A673 (cell line): Measurements from ENCODE around the gene AVPR2. TPM values are rescaled to one million over a fixed set of nuclear protein-coding genes. Genes with fewer than 3 reads are reported as not detected.

Experiments used
- BruUV-seq: library from RNA; stranded (reverse); fragments of 400-500 nt; replicated peaks from 2 replicates; lab custom pipeline; 2021; lab: Mats Ljungman, UMichigan
- CTCF ChIA-PET: fragments of 300-600 bp; sonication (Branson Sonifier 250); formaldehyde crosslinking; loops from one replicate; lab custom pipeline; 2022; ENCODE audit warnings: antibody characterized with exemption; lab: Charles Lee
- POLR2A ChIA-PET: fragments of 300-600 bp; sonication (Branson Sonifier 250); formaldehyde crosslinking; loops from one replicate; lab custom pipeline; 2022; ENCODE audit warnings: antibody characterized with exemption; ENCODE audit not compliant: low non-redundant PET; lab: Charles Lee
- DNase-seq: peaks from one replicate; pipeline ENCODE4 v3.0.0-alpha.2; 2015; ENCODE audit warnings: low spot score
- H3K27ac ChIP-seq: fragments of 200-600 bp; sonication (generic); 2 replicates; pipeline ENCODE4 v1.5.1; 2016; ENCODE audit warnings: mixed run types, low read depth, mild to moderate bottlenecking, mixed read lengths, antibody characterized with exemption, low read length; ENCODE audit not compliant: poor library complexity, severe bottlenecking
- H3K27me3 ChIP-seq: fragments of 200-600 bp; sonication (generic); replicated peaks from 2 replicates; pipeline ENCODE4 v1.6.1; 2017; ENCODE audit warnings: mixed run types, low read depth, mild to moderate bottlenecking, mixed read lengths, antibody characterized with exemption, low read length; ENCODE audit not compliant: insufficient read depth, poor library complexity
- H3K36me3 ChIP-seq: fragments of 200-600 bp; sonication (generic); 2 replicates; pipeline ENCODE4 v1.6.1; 2016; ENCODE audit warnings: mixed run types, mild to moderate bottlenecking, mixed read lengths, antibody characterized with exemption, low read length; ENCODE audit not compliant: insufficient read depth, poor library complexity, severe bottlenecking
- H3K4me1 ChIP-seq: fragments of 200-600 bp; sonication (generic); 2 replicates; pipeline ENCODE4 v1.6.1; 2017; ENCODE audit warnings: mixed run types, mild to moderate bottlenecking, mixed read lengths, antibody characterized with exemption, low read length; ENCODE audit not compliant: insufficient read depth, poor library complexity, severe bottlenecking
- H3K4me3 ChIP-seq: fragments of 200-600 bp; sonication (generic); 2 replicates; pipeline ENCODE4 v1.5.1; 2016; ENCODE audit warnings: low read depth, mixed run types, mild to moderate bottlenecking, mixed read lengths, low read length; ENCODE audit not compliant: poor library complexity, severe bottlenecking
- H3K9me3 ChIP-seq: fragments of 200-600 bp; sonication (generic); 2 replicates; pipeline ENCODE4 v1.6.1; 2016; ENCODE audit warnings: mixed run types, low read depth, mild to moderate bottlenecking, mixed read lengths, antibody characterized with exemption, low read length; ENCODE audit not compliant: poor library complexity, severe bottlenecking
- EZH2 ChIP-seq: fragments of 200-600 bp; sonication (generic); IDR thresholded peaks from 2 replicates; pipeline ENCODE4 v1.6.1; 2017; ENCODE audit warnings: borderline replicate concordance, low read depth, mild to moderate bottlenecking, mixed read lengths, antibody characterized with exemption, low read length; ENCODE audit not compliant: poor library complexity, severe bottlenecking
- intact Hi-C: fragments of 100-400 bp; cut with micrococcal nuclease; formaldehyde crosslinking; loops from one replicate; pipeline ENCODE4 v1.10.0; 2022; ENCODE audit not compliant: unreplicated experiment
- total RNA-seq: library from RNA; stranded (reverse); gene quantifications from 2 replicates; pipeline ENCODE4 v1.2.3, GENCODE V29; 2021
- TF ChIP-seq, protein P1 (sequence below): fragments of 300-800, 200-600 bp; sonication (generic); conservative IDR thresholded peaks from 2 replicates; pipeline ENCODE4 v1.5.1; 2017; ENCODE audit warnings: low read depth, mild to moderate bottlenecking, antibody characterized with exemption, low read length, moderate library complexity, mixed read lengths

Gene AVPR2
- total RNA-seq, 1 experiment from 2014 or later, result not detected

GRCh38 chrX:153881281-153881680 lies 23.2 kb upstream of the AVPR2 start:
- TF ChIP-seq, protein P1, sequence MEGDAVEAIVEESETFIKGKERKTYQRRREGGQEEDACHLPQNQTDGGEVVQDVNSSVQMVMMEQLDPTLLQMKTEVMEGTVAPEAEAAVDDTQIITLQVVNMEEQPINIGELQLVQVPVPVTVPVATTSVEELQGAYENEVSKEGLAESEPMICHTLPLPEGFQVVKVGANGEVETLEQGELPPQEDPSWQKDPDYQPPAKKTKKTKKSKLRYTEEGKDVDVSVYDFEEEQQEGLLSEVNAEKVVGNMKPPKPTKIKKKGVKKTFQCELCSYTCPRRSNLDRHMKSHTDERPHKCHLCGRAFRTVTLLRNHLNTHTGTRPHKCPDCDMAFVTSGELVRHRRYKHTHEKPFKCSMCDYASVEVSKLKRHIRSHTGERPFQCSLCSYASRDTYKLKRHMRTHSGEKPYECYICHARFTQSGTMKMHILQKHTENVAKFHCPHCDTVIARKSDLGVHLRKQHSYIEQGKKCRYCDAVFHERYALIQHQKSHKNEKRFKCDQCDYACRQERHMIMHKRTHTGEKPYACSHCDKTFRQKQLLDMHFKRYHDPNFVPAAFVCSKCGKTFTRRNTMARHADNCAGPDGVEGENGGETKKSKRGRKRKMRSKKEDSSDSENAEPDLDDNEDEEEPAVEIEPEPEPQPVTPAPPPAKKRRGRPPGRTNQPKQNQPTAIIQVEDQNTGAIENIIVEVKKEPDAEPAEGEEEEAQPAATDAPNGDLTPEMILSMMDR, result no peak
- TF ChIP-seq EZH2, result no peak
- Histone ChIP-seq H3K27ac (no peak overlapping the region), H3K4me3 (no peak overlapping the region), H3K4me1 (no peaks in the 10 kb centered on the region), H3K36me3 (no peaks in the 10 kb centered on the region), H3K9me3 (no peaks in the 10 kb centered on the region), H3K27me3 (peaks cover 19% of the 10 kb centered on the region)
- intact Hi-C loops, result no loop called here
- ChIA-PET CTCF (no interaction called here), POLR2A (no interaction called here)
- DNase-seq, result no peak
- BruUV-seq, result no TSS peak

GRCh38 chrX:153882086-153882498 lies 22.4 kb upstream of the AVPR2 start:
- no peak overlapping the region for H3K27ac ChIP-seq
- no peaks in the 10 kb centered on the region for H3K36me3 ChIP-seq
- BruUV-seq, result no TSS peak
- ChIA-PET POLR2A (no interaction called here), CTCF (no interaction called here)
- H3K4me1 ChIP-seq, result no peaks in the 10 kb centered on the region
- no peak for TF ChIP-seq EZH2
- TF ChIP-seq, protein P1, result no peak
- H3K4me3 ChIP-seq, result no peak overlapping the region
- H3K9me3 ChIP-seq, result no peaks in the 10 kb centered on the region
- peaks cover 27% of the 10 kb centered on the region for H3K27me3 ChIP-seq
- no peak for DNase-seq
- intact Hi-C loops, result no loop called here

- H3K4me3 ChIP-seq, result no peak overlapping the region
- BruUV-seq, result no TSS peak
- ChIA-PET POLR2A (no interaction called here), CTCF (no interaction called here)
- no peaks in the 10 kb centered on the region for H3K36me3 ChIP-seq
- no peaks in the 10 kb centered on the region for H3K4me1 ChIP-seq
- DNase-seq, result no peak
- H3K27ac ChIP-seq, result no peak overlapping the region
- H3K9me3 ChIP-seq, result no peaks in the 10 kb centered on the region
- no peak for TF ChIP-seq EZH2
- TF ChIP-seq, protein P1, result no peak
- intact Hi-C loops, result no loop called here
- peaks cover 31% of the 10 kb centered on the region for H3K27me3 ChIP-seq
Observed at GRCh38 chrX:153882557-153882956, 21.9 kb upstream of the AVPR2 start.
